Measurements from ENCODE around the gene THNSL1.

- no peak for TF ChIP-seq CTCF (IDR thresholded peaks at IDR 0.05)
- no peak for TF ChIP-seq POLR2AphosphoS5 (IDR thresholded peaks at IDR 0.05; ENCODE audit: low read depth, low read length)
- TF ChIP-seq TCF7L2 (IDR thresholded peaks at IDR 0.05; ENCODE audit: low read depth, low read length), result no peak
- TF ChIP-seq REST (IDR thresholded peaks at IDR 0.05; ENCODE audit: insufficient read depth in 1 of 2, low read depth in 2 of 2, low read length in 1 of 2), result no peak
- TF ChIP-seq SIN3A (IDR thresholded peaks at IDR 0.05; ENCODE audit: borderline replicate concordance, insufficient read depth, low read depth, low read length), result no peak
These were observed 23.8 kb upstream of the THNSL1 start for GRCh38 chr10:24992512-24993133.

Data from Panc1 (cell line).